Measurements from ENCODE around the gene HMCN2.

DNA sequence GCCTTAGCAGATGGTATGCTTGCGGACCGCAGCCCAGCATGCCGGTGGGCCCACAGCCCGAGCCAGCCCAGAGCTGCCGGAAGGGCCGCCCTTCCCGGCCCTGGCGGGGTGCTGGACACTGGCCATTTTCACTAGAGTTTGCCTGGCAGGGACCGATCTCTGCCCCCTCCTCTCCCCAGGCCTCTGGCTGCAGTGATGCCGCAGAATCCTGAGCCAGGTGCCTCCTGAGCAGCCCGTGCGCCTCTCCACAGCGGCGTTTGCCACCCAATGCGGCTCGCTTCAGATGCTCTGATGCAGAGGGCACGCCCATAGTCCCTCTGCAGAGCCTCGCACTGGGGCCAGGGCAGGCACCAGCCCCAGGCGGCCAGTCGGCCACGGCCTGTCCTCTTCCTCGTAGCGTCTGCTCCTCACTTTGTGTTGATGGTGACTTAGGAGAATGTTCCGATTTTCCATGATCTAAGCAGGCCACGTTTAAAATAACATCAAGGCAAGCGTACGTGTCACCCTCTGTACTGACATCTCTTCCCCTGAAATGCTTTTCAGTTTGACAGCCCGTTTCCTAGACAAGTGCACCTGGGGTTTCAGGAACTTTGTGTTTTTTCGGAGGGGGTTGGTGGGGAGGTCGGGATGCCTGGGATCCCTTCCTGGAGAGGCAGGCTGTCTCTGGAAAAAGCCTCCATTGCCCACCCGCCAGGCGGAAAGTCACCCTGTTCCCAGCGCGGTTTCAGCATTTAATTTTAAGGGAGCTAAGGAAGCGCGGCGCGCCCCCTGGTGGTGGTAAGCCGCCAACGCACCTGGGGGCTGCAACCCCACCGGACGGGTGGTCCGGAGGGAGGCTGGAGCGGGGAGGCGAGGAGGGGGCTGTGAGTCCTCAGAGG, 29.8 kb upstream of the HMCN2 start:
- TF ChIP-seq, protein P1, sequence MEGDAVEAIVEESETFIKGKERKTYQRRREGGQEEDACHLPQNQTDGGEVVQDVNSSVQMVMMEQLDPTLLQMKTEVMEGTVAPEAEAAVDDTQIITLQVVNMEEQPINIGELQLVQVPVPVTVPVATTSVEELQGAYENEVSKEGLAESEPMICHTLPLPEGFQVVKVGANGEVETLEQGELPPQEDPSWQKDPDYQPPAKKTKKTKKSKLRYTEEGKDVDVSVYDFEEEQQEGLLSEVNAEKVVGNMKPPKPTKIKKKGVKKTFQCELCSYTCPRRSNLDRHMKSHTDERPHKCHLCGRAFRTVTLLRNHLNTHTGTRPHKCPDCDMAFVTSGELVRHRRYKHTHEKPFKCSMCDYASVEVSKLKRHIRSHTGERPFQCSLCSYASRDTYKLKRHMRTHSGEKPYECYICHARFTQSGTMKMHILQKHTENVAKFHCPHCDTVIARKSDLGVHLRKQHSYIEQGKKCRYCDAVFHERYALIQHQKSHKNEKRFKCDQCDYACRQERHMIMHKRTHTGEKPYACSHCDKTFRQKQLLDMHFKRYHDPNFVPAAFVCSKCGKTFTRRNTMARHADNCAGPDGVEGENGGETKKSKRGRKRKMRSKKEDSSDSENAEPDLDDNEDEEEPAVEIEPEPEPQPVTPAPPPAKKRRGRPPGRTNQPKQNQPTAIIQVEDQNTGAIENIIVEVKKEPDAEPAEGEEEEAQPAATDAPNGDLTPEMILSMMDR (IDR thresholded peaks at IDR 0.05) = peak; percentile 96 to 100 (median 98)
- no peak for TF ChIP-seq POLR2A (IDR thresholded peaks at IDR 0.05)

All from prostate gland (tissue), 2 donors.